Nephron progenitor cell (in vitro differentiated cells): ENCODE results near the gene SH3RF1.
A peak's percentile ranks its signal among the peaks of the same experiment; 100 is the strongest.

Experiments
- DNase-seq: peaks from one replicate; pipeline ENCODE4 v3.0.0; 2021
- H3K27ac Mint-ChIP-seq: 2 replicates; pipeline ENCODE4 v1.8.0; 2021; ENCODE audit warnings: mild to moderate bottlenecking, moderate library complexity, mixed read lengths
- H3K27me3 Mint-ChIP-seq: 2 replicates; pipeline ENCODE4 v1.8.0; 2021; ENCODE audit warnings: mild to moderate bottlenecking, low read depth, mixed read lengths; ENCODE audit not compliant: poor library complexity
- H3K36me3 Mint-ChIP-seq: 2 replicates; pipeline ENCODE4 v1.8.0; 2021; ENCODE audit warnings: low read depth, mixed read lengths
- H3K4me1 Mint-ChIP-seq: 2 replicates; pipeline ENCODE4 v1.8.0; 2021; ENCODE audit warnings: mixed read lengths
- H3K4me3 Mint-ChIP-seq: 2 replicates; pipeline ENCODE4 v1.8.0; 2021; ENCODE audit warnings: mild to moderate bottlenecking, moderate library complexity, mixed read lengths
- H3K9me3 Mint-ChIP-seq: 2 replicates; pipeline ENCODE4 v1.8.0; 2021; ENCODE audit warnings: mild to moderate bottlenecking, moderate library complexity, mixed read lengths
- TF ChIP-seq, protein P1 (sequence below): fragments of 200-600 bp; sonication (generic); IDR thresholded peaks from 2 replicates; pipeline ENCODE4 v1.5.0; 2021; ENCODE audit warnings: antibody characterized with exemption

The SH3RF1 gene

GRCh38 chr4:169256101-169256612, 14.6 kb downstream of the SH3RF1 start:
- Mint-ChIP-seq H3K4me1 (peaks cover 89% of the 10 kb centered on the region), H3K27ac (no peak overlapping the region), H3K36me3 (no peaks in the 10 kb centered on the region), H3K27me3 (peaks cover 2% of the 10 kb centered on the region), H3K4me3 (no peak overlapping the region), H3K9me3 (no peaks in the 10 kb centered on the region)
- TF ChIP-seq, protein P1, sequence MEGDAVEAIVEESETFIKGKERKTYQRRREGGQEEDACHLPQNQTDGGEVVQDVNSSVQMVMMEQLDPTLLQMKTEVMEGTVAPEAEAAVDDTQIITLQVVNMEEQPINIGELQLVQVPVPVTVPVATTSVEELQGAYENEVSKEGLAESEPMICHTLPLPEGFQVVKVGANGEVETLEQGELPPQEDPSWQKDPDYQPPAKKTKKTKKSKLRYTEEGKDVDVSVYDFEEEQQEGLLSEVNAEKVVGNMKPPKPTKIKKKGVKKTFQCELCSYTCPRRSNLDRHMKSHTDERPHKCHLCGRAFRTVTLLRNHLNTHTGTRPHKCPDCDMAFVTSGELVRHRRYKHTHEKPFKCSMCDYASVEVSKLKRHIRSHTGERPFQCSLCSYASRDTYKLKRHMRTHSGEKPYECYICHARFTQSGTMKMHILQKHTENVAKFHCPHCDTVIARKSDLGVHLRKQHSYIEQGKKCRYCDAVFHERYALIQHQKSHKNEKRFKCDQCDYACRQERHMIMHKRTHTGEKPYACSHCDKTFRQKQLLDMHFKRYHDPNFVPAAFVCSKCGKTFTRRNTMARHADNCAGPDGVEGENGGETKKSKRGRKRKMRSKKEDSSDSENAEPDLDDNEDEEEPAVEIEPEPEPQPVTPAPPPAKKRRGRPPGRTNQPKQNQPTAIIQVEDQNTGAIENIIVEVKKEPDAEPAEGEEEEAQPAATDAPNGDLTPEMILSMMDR, result no peak
- DNase-seq, result no peak

GRCh38 chr4:169254546-169254983, 16.2 kb downstream of the SH3RF1 start:
- no peak overlapping the region for H3K27ac Mint-ChIP-seq
- H3K4me3 Mint-ChIP-seq, result peak overlapping the region; percentile 19
- no peak for DNase-seq

DNA sequence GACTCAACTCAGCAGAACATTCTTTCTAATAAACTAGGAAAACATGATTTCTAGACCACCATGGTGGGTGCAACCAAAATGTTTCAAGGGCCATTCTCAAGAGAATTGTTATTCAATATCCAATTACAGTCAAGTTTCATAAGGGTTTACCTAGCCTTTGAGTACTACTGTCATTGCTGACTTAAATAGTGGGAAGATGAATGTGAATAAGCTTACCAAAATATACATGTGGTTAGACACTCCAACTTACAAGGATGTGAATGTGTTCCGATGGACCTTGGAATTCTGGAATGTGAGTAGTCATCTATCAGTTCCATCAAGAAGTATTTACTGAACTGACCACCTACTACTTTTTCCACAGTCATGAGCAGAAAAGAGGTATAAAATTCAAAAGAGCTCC, 16.9 kb downstream of the SH3RF1 start:
- TF ChIP-seq, protein P1, result no peak
- Mint-ChIP-seq H3K4me3 (no peak overlapping the region), H3K27ac (no peak overlapping the region), H3K9me3 (peaks cover 6% of the 10 kb centered on the region), H3K4me1 (peaks cover 82% of the 10 kb centered on the region), H3K27me3 (peaks cover 2% of the 10 kb centered on the region), H3K36me3 (peaks cover 12% of the 10 kb centered on the region)
- DNase-seq, result no peak

More at GRCh38 chr4:169254546-169254983, 16.2 kb downstream of the SH3RF1 start:
- Mint-ChIP-seq H3K36me3 (peaks cover 7% of the 10 kb centered on the region), H3K4me1 (peaks cover 87% of the 10 kb centered on the region), H3K27me3 (peaks cover 2% of the 10 kb centered on the region), H3K9me3 (peaks cover under 1% of the 10 kb centered on the region)
- TF ChIP-seq, protein P1, result no peak

GRCh38 chr4:169253113-169253671, 17.6 kb downstream of the SH3RF1 start:
- DNase-seq, result no peak
- Mint-ChIP-seq H3K4me3 (no peak overlapping the region), H3K4me1 (peaks cover 75% of the 10 kb centered on the region), H3K27me3 (peaks cover 2% of the 10 kb centered on the region), H3K9me3 (peaks cover 8% of the 10 kb centered on the region), H3K36me3 (peaks cover 17% of the 10 kb centered on the region), H3K27ac (no peak overlapping the region)
- TF ChIP-seq, protein P1, result no peak

DNA sequence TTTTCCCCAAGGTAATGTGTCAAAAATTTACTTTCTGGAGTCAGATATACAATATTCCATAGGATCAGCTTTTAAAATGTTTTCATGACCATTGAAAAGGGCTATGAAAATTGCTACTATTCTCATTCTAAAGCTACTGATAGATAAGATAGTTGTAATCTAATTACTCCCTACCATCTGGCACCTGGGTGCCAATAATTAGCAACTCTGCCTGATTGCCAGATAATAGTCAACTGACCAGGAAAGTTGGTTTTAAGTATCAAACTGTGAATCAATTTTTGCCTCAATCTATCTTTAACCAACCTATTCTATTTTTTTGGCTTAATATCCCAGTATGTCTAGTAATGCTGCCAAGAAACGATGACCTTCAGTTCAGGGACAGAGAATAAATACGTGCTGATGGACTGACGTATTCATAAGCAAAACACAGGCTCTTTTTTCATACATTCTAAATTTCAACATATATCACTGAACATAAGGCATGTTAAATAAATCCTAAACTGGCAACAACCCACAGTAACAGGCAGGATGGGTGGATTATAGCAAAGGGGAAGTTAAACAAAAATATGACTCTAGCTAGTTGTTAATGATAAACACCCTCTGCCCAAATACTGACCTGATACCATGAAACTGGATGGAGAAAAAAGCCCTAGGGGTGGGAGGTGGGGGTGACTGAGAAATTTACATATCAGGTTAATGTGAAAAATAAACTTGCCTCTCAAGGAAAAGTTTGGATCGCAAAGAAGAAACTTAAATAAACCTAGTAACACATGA, 18.2 kb downstream of the SH3RF1 start:
- H3K36me3 Mint-ChIP-seq, result peaks cover 22% of the 10 kb centered on the region
- peaks cover 13% of the 10 kb centered on the region for H3K9me3 Mint-ChIP-seq
- H3K4me3 Mint-ChIP-seq, result no peak overlapping the region
- no peak overlapping the region for H3K27ac Mint-ChIP-seq
- TF ChIP-seq, protein P1, result no peak
- DNase-seq, result no peak
- H3K27me3 Mint-ChIP-seq, result peaks cover 2% of the 10 kb centered on the region
- peaks cover 71% of the 10 kb centered on the region for H3K4me1 Mint-ChIP-seq
